Dedifferentiated amniotic fluid mesenchymal stem cell (primary cell): Measurements from ENCODE around the gene PKHD1.

Experiments
- DNase-seq: peaks from one replicate; pipeline ENCODE4 v3.0.0-alpha.2; 2016; ENCODE audit errors: extremely low spot score

Gene PKHD1, protein sequence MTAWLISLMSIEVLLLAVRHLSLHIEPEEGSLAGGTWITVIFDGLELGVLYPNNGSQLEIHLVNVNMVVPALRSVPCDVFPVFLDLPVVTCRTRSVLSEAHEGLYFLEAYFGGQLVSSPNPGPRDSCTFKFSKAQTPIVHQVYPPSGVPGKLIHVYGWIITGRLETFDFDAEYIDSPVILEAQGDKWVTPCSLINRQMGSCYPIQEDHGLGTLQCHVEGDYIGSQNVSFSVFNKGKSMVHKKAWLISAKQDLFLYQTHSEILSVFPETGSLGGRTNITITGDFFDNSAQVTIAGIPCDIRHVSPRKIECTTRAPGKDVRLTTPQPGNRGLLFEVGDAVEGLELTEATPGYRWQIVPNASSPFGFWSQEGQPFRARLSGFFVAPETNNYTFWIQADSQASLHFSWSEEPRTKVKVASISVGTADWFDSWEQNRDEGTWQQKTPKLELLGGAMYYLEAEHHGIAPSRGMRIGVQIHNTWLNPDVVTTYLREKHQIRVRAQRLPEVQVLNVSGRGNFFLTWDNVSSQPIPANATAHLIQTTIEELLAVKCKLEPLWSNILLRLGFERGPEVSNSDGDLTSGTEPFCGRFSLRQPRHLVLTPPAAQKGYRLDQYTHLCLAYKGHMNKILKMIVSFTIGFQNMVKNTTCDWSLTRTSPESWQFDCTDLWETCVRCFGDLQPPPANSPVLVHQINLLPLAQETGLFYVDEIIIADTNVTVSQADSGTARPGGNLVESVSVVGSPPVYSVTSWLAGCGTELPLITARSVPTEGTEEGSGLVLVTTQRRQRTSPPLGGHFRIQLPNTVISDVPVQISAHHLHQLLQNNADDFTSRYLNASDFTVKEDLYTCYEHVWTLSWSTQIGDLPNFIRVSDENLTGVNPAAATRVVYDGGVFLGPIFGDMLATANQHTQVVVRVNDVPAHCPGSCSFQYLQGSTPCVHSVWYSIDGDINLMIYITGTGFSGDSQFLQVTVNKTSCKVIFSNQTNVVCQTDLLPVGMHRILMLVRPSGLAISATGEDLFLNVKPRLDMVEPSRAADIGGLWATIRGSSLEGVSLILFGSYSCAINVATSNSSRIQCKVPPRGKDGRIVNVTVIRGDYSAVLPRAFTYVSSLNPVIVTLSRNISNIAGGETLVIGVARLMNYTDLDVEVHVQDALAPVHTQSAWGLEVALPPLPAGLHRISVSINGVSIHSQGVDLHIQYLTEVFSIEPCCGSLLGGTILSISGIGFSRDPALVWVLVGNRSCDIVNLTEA (N-terminal part only)

DNA sequence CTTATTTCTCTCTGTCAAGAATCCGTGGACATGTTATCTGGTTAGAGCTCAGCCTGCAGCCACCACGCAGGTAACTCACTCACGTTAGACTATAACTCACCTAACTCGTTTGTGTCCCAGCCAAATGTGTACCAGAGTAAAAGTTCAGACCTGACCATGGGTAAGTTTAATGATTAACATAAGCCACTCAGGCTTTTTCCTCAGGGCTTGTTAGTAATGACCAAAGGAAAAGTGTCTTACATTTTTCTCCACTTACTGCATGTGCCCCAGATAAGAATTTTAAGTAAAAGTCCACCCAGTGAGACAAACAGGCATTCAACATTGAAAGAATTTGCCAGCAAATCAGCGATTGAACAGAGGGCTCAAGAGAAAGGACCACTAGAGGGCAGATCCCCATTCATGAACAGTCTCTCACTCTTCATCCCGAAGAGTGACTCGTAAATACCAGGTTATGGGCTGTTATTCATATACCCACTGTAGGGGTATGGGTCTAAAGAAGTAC is at the start of gene PKHD1:
Gene PKHD1 (minus strand): TSS at position 116 of the 502 bp plus-strand sequence. CDS start 2,680 bp downstream, outside the sequence.
- DNase-seq: no peak

DNA sequence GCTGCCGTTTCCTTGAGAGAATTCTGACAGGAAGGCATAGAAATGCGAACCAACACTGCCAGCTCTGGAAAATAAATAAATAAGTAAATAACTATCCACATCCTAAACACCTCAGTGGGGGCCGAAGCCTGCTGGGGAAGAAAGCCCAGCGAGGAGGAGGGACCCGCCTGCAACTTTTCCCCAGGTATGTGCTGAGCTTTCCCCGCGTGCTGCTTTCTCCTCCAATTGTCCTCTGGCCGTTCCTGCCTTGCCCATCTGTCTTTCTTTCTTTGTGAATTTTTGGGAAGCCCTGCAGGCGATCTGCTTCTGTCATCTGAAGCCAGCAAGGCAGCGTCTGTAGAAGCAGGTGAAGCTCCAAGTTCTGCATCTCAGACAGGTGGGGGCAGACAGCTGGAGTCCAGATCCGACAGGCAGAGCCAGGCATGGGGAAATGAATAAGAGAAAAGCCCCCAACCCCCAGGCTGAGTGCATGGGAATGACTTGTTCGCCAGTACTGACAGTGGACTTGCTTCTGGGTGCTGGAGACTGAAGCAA is 49.6 kb upstream of the PKHD1 start:
- DNase-seq: no peak

DNA sequence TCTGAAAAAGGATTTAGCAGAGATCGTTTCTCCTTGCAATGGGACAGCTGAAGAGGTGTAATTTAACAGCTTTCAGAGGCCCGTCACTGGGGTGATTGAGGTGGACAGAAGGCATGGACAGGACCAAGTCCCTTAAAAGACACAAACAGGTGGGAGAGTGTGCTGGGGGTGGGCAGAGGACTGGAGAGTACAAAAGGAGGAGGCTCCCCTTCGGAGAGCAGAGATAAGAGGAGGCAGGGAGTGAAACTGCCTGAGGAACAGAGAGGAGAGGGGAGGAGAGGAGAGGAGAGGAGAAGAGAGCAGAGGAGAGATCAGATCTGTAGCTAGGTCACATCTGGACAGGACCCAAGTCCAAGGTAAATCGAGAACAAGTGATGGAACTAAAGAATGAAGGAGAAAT is 48.6 kb upstream of the PKHD1 start:
- DNase-seq: no peak

DNA sequence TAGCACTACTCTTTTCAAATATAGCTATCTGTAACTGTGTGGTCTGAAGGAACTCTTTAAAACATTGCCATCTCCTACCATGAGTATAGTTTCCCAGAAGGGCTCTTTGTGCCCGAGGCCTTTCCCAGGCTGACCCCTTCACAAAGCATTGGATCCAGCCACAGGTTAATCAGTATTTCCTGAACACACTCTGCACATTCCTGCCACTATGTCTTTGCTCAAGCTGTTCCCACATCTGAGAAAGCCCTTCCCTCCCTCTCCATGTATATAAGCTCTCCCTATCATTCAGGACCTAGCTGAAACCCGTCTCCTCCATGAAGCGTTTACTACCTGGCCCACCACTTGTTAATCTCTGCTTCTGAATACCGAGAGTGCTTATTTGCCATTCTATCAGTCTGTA is 47.8 kb upstream of the PKHD1 start:
- DNase-seq: no peak

DNA sequence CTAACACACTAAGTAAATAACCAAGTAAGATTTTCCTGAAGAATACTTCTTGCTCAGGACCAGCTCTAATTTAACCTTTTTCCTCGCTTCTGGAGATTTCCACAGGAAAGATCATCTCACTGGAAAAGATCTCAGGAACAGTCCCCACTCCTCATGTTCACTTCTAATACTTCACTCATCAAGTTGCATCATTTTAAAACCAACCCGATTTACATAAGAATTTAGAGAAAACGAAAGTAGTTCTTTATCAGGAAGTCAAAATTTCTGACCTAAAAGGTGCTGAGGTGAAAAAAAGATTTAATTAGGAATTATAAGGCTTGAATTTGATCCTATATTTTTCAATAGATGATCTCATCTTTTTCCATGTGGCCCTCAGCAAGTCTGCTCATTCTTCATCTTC is 46.6 kb upstream of the PKHD1 start:
- DNase-seq: no peak

DNA sequence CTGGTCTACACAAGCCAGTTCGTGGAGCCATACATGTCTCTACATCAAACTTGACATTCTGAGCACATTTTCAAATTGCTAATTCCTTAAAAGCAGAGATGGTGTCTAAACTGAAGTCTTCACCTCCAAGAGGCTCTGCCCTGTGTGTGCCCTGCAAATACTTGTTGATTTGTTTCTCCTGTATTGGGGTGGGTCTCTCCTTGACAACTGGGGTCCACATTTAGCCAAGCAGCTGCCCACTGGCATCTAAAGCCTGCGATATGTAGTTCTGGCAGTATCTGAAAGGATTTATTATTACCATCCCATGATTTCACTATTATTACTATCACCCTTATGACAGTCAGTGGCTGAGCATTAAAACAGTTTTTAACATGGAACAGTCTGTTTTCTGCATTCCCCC is 45.9 kb upstream of the PKHD1 start:
- DNase-seq: no peak

DNA sequence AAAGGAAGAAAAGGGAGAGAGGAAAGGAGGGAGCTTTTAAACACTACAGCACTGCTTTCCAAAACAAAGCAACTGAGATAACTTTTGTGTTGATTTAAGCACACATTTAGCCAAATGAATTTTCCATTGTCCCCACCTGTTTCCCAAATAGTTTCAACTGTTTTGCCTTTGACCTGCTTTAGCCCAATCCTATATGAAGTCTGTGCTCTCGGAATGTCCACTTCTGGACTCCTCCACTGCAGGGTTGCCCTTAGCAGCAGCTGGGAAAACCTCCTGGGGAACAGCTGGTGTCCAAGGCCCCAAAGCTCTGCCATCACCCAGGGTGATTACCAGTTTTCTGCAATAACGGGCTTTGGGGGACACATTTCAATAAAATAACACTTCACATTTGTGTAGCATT is 44.9 kb upstream of the PKHD1 start:
- no peak for DNase-seq

DNA sequence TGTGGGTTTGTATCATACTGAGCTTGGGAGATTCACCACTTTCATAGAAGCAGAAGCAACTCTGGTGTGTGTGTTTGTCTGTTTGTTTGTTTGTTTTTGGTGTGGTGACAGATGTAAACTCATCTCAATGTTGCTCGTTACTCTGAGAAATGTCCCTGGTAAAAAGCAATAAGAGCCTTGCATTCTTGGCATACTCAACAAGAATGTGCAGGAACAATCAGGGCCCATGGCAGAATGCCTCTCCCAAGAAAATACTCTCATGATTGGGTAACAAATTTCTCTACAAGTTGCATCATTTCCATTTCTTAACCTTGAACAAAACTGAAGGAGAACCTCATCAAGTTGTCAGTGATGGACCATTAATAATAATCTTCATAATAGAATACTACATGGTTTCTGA is 43.0 kb upstream of the PKHD1 start:
- no peak for DNase-seq

DNA sequence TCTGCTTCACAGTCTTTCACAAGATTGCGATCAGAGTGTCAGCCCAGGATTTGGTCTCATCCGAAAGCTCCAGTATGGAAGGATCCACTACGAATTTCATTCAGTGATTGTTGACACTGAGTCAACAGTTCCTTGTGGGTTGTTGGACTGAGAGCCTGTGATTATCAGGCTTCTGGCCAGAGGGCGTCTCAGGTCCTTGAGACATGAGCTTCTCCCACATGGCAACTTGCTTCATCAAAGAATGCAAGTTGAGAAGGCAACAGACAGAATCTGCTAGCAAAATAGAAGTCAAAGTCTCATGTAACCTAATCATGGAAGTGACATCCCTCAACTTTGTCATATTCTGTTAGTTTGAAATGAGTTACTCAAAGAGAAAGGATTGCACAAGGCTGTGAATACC is 40.5 kb upstream of the PKHD1 start:
- no peak for DNase-seq

DNA sequence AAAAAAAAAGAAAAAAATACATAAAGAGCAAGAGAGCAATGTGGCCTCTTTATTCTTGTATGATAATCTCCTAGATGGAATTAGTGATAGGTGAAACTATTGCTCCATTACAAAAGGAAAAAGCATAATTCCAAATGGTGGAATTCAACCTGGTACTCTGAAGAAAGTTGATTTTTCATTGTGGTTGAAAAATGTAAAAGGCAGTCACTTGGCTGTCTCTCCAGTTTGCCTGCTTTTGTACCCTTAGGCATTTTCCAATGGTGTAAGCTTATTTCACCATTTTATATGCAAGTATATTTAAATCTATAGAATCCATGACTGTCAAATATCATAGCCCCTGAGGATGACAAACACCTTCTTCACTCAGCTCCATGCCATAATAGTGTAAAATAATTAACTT is 38.8 kb upstream of the PKHD1 start:
- no peak for DNase-seq

DNA sequence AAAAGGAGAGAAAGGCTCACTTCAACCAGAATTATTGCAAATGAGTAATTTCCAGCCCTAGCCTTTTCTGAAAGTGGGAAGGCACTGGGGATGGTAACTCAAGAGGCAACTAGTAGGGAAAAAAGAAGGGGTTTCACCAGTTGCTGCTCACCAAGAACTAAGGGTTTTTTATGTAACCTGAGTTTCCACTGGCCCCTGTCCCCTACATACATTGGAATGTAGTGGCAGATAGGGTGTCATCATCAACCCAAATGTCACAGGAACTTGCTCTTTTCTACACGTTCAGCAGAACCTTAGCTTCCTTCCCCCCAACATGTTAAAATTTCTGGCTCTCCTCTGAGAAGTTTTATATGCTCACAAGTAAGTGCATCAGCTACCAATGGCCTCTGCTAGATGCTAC is 38.2 kb upstream of the PKHD1 start:
- no peak for DNase-seq

DNA sequence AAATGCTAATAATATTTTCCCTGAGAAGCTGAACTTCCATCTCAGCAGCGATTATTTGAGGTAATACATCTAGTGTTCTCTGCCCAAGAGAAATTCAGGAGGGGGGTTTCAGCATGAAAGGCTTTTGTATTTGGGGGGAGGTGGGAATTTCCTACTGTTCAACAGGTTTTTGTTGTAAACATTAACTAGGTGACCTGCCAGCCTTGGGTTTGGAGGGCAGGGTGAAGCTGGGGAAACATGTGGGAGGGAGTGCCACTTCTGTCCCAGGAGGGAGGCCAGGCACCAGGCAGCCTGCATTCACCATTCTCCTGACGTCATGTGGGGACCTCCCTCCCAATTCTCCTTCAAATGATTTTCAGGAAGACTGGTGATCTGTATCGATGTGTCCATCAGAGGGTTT is 37.7 kb upstream of the PKHD1 start:
- DNase-seq: no peak

DNA sequence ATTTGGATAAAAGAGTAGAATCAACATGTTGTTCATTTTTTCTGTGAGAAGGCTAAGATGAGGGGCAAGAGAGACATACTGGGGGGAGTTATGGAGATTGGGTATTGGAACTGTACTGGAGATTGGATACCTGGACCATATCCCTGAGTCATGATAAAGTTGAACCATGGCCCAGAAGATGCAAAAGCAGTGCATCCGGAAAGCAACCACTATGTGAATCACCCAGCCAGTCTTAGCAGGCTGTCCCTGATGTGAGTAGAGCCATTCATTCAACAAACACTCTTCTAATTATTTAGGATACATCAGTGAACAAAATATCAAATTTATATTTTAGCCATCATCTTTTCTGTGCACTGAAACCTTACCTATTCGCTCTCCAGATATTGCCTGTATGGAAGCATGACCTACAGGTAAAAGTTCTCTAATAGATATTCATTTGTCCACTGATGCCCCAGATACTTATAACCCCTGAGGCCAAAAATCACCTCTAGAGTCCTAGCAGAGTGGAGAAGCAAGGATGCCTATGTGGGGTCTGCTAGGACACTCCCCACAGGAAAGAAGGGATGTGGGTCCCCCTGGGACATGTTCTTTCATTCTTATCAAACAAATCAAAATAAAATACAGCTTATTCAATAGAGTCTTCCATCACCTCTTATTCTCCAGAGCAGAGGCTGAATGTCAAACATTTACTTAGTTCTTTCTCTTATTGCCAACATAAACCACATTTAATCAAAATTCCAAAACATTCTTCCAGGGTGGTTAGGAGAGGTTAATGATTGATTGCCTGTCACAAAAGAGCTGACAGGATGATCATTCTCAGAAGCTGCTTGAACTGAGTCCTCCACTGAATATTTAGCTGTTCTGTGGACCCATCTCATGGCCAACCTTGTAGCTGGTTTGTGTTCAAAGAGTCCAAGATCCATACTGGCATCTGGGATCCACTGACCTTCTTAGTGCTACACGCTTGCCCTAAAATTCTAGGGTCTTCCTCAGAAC is 37.0 kb upstream of the PKHD1 start:
- DNase-seq: no peak

DNA sequence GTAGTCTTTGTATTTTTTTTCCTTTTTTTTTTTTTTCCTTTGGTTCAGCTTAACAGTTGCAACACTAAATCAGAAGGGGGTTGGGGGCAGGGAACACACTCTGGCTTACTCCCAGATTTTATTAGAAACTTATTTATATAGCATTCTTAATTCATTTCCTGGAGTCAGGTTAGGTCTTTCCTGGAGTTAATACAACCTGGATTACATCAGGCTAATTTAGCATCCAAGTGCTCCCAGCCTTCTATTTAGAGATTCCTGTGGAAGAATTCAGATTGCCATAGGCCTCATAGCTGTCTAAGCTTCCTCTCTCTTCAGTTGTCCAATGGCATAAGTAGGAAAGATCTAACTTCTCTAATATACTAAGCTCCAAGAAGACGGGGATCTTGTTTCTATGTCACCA is 35.8 kb upstream of the PKHD1 start:
- DNase-seq: no peak

DNA sequence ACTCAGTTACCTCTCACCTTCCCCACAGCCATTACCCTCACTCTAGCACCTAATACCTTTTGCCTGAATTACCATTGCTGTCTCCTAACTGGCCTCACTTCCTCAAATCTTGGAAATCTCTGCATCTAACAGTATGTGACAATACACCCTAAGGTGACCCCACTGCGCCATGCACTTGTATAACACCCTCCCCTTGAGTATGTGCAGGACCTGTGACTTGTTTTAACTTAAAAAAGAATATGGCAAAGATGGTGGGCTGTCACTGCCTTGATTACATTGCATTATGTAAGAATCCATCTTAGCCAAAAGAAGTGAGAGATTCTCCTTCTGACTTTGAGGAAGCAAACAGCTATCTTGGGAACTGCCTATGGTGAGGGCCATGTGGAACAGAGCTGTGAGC is 29.9 kb upstream of the PKHD1 start:
- DNase-seq: no peak

DNA sequence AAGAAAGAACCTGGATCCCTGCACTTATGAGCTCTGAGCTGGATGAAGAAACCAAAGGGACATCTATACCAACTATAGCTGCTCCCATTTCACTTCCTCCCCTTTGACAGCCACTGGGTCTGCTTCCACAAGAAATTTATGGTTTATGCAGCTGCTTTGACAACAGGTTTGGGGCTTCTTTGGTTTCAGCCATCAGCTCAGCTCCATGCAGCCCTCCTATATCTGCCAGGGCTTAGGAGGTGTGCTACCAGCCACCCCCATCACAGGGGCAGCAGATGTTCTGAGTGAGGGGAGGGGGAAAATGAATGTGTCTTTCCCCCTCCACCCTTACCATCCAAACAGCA is 29.2 kb upstream of the PKHD1 start:
- DNase-seq: no peak

DNA sequence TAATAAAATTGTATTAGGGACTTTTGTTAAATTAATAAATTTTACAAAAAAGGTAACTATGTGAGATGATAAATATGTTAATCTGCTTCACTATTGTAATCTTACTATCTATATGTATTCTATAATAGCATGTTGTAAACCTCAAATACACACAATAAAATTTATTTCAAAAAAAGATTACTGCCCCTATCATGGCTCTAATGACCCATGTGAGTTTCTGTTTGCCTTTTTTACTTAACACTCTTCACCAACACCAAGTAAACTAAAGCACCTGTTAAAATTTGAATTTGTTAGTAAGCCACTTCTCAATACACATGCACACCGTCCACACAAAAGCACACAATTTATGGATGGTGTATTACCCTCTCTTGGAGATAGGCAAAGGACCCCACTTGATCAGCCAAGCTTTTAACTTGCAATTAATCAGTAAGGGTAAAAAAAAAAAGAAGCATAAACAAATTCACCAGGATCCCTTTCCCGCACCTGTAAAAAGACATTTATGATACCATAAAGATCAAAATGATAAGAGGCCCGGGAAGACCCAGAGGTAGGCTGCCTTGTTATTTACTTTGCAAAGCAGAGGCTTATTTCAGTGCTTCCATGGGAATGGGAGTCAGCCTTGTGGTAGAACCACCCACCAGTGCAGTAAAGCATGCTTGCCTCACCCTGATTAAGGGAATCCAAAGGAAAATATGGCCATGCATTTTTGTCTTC is 28.6 kb upstream of the PKHD1 start:
- DNase-seq: no peak

DNA sequence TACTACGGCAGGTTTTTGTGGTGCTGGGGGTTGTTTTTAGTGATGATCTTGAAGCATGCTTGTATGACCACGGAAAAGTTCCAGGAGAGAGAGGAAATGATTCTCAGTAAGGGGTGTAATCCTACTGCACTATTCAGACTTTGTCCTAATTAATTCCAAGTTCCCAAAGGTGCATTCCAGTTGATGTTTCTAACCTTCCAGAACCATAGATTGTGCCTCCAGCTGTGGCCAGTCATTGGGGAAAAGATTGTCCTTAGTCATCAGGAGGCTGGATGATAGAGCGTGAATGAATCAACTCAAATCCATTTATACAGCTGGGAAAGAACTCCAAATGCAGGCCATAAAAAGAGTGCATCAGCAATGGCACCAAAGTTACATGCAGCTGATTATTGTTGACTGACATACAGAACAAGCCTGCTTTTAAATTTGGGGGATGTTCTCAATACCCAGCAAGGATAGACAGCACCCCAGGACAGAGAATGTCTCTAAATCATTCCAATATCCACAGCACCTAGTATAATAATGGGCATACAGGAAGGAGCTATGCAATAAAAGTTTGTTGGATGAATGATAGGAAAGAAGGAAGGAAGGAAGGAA is 27.8 kb upstream of the PKHD1 start:
- DNase-seq: no peak

DNA sequence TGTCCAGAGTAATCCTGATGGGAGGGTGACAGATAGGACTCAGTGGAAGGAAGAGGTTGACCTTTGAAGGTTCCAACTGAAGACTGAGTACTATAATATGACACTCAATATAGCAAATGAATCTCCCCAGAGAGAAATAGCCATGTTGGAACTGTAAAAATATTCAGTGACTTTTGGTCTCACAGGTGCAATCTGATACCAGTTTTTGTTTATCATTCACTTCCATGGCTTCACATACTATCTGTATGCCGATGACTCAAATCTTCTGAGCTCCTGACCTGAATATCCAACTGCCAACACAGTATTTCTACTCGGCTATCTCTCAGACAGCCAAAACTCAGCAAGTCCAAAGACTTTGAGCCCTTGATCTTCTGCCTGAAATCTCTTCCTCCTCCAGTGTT is 21.8 kb upstream of the PKHD1 start:
- DNase-seq: no peak

DNA sequence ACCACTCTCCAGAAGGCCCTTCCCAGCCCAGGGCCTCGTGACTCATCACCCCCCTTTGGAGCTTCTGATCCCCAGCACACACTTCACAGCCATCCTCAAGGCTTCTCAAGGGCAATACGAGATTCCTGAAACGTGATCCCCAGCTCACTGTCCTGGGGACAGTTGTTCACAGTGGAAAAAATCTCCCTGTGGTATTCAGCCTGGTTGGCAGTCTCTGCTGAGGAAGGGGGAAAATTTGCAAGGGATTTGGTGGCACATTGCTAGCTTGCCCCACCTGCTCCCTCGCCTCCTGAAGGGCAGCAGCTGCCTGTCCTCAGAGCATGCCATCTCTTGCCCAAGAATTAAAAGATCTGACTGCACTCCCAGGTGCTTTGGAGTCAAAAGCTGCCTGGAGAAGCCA is 20.7 kb upstream of the PKHD1 start:
- DNase-seq: no peak
